Neural progenitor cell (in vitro differentiated cells): ENCODE data around the gene MBTPS1. TPM values are rescaled to one million over a fixed set of nuclear protein-coding genes. Genes with fewer than 3 reads are reported as not detected.

ENCODE experiments used
- DNase-seq: peaks from one replicate; pipeline ENCODE4 v3.0.0-alpha.2; 2016; ENCODE audit warnings: low spot score
- H2AFZ ChIP-seq: fragments of 200-600 bp; sonication (generic); replicated peaks from 2 replicates; pipeline ENCODE4 v1.6.1; 2016; ENCODE audit warnings: antibody characterized with exemption
- H3F3A ChIP-seq: fragments of 200-600 bp; sonication (generic); 2 replicates; pipeline ENCODE4 v1.6.1; 2016; ENCODE audit warnings: antibody characterized with exemption, low read depth
- H3K27ac ChIP-seq: fragments of 200-600 bp; sonication (generic); 2 replicates; pipeline ENCODE4 v1.5.1; 2016; ENCODE audit warnings: mild to moderate bottlenecking
- H3K27me3 ChIP-seq: fragments of 200-600 bp; sonication (generic); 2 replicates; pipeline ENCODE4 v1.6.1; 2016; ENCODE audit warnings: mild to moderate bottlenecking, moderate library complexity
- H3K36me3 ChIP-seq: fragments of 200-600 bp; sonication (generic); 2 replicates; pipeline ENCODE4 v1.5.1; 2016
- H3K4me1 ChIP-seq: fragments of 200-600 bp; sonication (generic); 2 replicates; pipeline ENCODE4 v1.6.1; 2016; ENCODE audit warnings: mixed run types
- H3K4me2 ChIP-seq: fragments of 200-600 bp; sonication (generic); 2 replicates; pipeline ENCODE4 v1.6.1; 2016
- H3K4me3 ChIP-seq: fragments of 200-600 bp; sonication (generic); 2 replicates; pipeline ENCODE4 v1.5.1; 2016
- H3K79me2 ChIP-seq: fragments of 200-600 bp; sonication (generic); 2 replicates; pipeline ENCODE4 v1.6.1; 2016; ENCODE audit warnings: low read depth
- H3K9ac ChIP-seq: fragments of 200-600 bp; sonication (generic); 2 replicates; pipeline ENCODE4 v1.6.1; 2016
- H3K9me3 ChIP-seq: fragments of 200-600 bp; sonication (generic); 2 replicates; pipeline ENCODE4 v1.5.1; 2016; ENCODE audit warnings: low read depth
- H4K20me1 ChIP-seq: fragments of 200-600 bp; sonication (generic); 2 replicates; pipeline ENCODE4 v1.6.1; 2016; ENCODE audit warnings: low read depth
- H3K27ac Mint-ChIP-seq: 3 replicates; pipeline ENCODE4 v1.8.0; 2021; ENCODE audit warnings: mixed read lengths
- H3K27me3 Mint-ChIP-seq: 2 replicates; pipeline ENCODE4 v1.8.0; 2022; ENCODE audit warnings: low read depth, mild to moderate bottlenecking, inconsistent platforms, moderate library complexity, mixed read lengths; ENCODE audit not compliant: insufficient read depth
- H3K36me3 Mint-ChIP-seq: 3 replicates; pipeline ENCODE4 v1.8.0; 2021; ENCODE audit warnings: mixed read lengths
- H3K4me1 Mint-ChIP-seq: 3 replicates; pipeline ENCODE4 v1.8.0; 2021; ENCODE audit warnings: mixed read lengths
- H3K4me3 Mint-ChIP-seq: 3 replicates; pipeline ENCODE4 v1.8.0; 2021; ENCODE audit warnings: mild to moderate bottlenecking, moderate library complexity, mixed read lengths
- H3K9me3 Mint-ChIP-seq: 3 replicates; pipeline ENCODE4 v1.8.0; 2020; ENCODE audit warnings: mixed read lengths
- CTCF ChIP-seq: fragments of 200-600 bp; sonication (generic); IDR thresholded peaks from 2 replicates; pipeline ENCODE4 v1.5.1; 2017; ENCODE audit warnings: antibody characterized with exemption, mild to moderate bottlenecking
- EZH2 ChIP-seq: fragments of 200-600 bp; sonication (generic); IDR thresholded peaks from 2 replicates; pipeline ENCODE4 v1.6.1; 2017; ENCODE audit warnings: antibody characterized with exemption, mild to moderate bottlenecking, moderate library complexity
- EZH2phosphoT487 ChIP-seq: fragments of 200-600 bp; sonication (generic); IDR thresholded peaks from 2 replicates; pipeline ENCODE4 v1.6.1; 2017; ENCODE audit warnings: antibody characterized with exemption
- total RNA-seq: library from RNA; depleted of rRNA; stranded (reverse); fragments of >200 nt; gene quantifications from 2 replicates; pipeline ENCODE4 v1.2.3, GENCODE V29; 2015; ENCODE audit warnings: low replicate concordance

The MBTPS1 gene
- total RNA-seq, 1 donor from 2014 or later, result 52.3 TPM

GRCh38 chr16:84045001-84045817 lies 71.5 kb downstream of the MBTPS1 start:
- Mint-ChIP-seq H3K4me1 (peaks cover 56% of the 10 kb centered on the region), H3K36me3 (peaks cover 2% of the 10 kb centered on the region), H3K4me3 (peak overlapping the region; percentile 33), H3K27me3 (peaks cover 24% of the 10 kb centered on the region), H3K9me3 (no peaks in the 10 kb centered on the region), H3K27ac (peak overlapping the region; percentile 33)
- Histone ChIP-seq H3K4me1 (peaks cover 56% of the 10 kb centered on the region), H2AFZ (no peak overlapping the region), H3K27ac (peak overlapping the region; percentile 22), H3K4me2 (peak overlapping the region; percentile 65), H3K9me3 (no peaks in the 10 kb centered on the region), H3K4me3 (no peak overlapping the region), H4K20me1 (peaks cover 8% of the 10 kb centered on the region), H3K79me2 (no peaks in the 10 kb centered on the region), H3F3A (peaks cover 45% of the 10 kb centered on the region), H3K9ac (no peak overlapping the region), H3K36me3 (no peaks in the 10 kb centered on the region), H3K27me3 (no peaks in the 10 kb centered on the region)
- TF ChIP-seq EZH2phosphoT487, result no peak
- TF ChIP-seq CTCF, result no peak
- TF ChIP-seq EZH2, result no peak
- DNase-seq, result peak; percentile 95

- H3K4me1 Mint-ChIP-seq, result peaks cover 62% of the 10 kb centered on the region
- DNase-seq, result peak; percentile 52
- Histone ChIP-seq H3K4me2 (peak overlapping the region; percentile 65), H3K36me3 (no peaks in the 10 kb centered on the region), H4K20me1 (peaks cover 8% of the 10 kb centered on the region), H3K79me2 (no peaks in the 10 kb centered on the region), H3K27ac (no peak overlapping the region), H3K4me1 (peaks cover 59% of the 10 kb centered on the region), H2AFZ (no peak overlapping the region), H3K27me3 (no peaks in the 10 kb centered on the region), H3F3A (peaks cover 45% of the 10 kb centered on the region), H3K9ac (no peak overlapping the region), H3K9me3 (no peaks in the 10 kb centered on the region), H3K4me3 (no peak overlapping the region)
- peak overlapping the region; percentile 72 for H3K27ac Mint-ChIP-seq
- no peaks in the 10 kb centered on the region for H3K9me3 Mint-ChIP-seq
- no peak for TF ChIP-seq EZH2
- TF ChIP-seq EZH2phosphoT487, result no peak
- TF ChIP-seq CTCF, result peak; percentile 46
- peak overlapping the region; percentile 41 for H3K4me3 Mint-ChIP-seq
- H3K27me3 Mint-ChIP-seq, result peaks cover 24% of the 10 kb centered on the region
- no peaks in the 10 kb centered on the region for H3K36me3 Mint-ChIP-seq
These were observed 72.6 kb downstream of the MBTPS1 start for GRCh38 chr16:84044118-84044488.

GRCh38 chr16:84043486-84044117 lies 73.1 kb downstream of the MBTPS1 start:
- no peaks in the 10 kb centered on the region for H3K27me3 ChIP-seq
- Mint-ChIP-seq H3K9me3 (no peaks in the 10 kb centered on the region), H3K27me3 (peaks cover 25% of the 10 kb centered on the region), H3K4me3 (peak overlapping the region; percentile 48), H3K4me1 (peaks cover 66% of the 10 kb centered on the region), H3K27ac (peak overlapping the region; percentile 93), H3K36me3 (no peaks in the 10 kb centered on the region)
- H3K79me2 ChIP-seq, result no peaks in the 10 kb centered on the region
- H3F3A ChIP-seq, result peaks cover 44% of the 10 kb centered on the region
- peaks cover 61% of the 10 kb centered on the region for H3K4me1 ChIP-seq
- no peak overlapping the region for H3K27ac ChIP-seq
- peak; percentile 70 for DNase-seq
- peaks cover 8% of the 10 kb centered on the region for H4K20me1 ChIP-seq
- H3K36me3 ChIP-seq, result no peaks in the 10 kb centered on the region
- no peak overlapping the region for H3K9ac ChIP-seq
- no peak overlapping the region for H2AFZ ChIP-seq
- peak overlapping the region; percentile 65 for H3K4me2 ChIP-seq
- H3K4me3 ChIP-seq, result no peak overlapping the region
- H3K9me3 ChIP-seq, result no peaks in the 10 kb centered on the region
- TF ChIP-seq CTCF, result no peak
- TF ChIP-seq EZH2, result peak; percentile 26
